ENCODE measurements around the gene ZNF17.
"Not testable (repeated sequence)": the region's sequence is repeated elsewhere in the genome, so short reads cannot be mapped to it uniquely, and the experiment has no call there.

The ZNF17 gene

GRCh38 chr19:57410877-57411671 lies at the start of gene ZNF17:
Gene ZNF17, plus strand, starts transcription at chr19:57411161. Its CDS starts 2,455 bp downstream, at chr19:57413616.
- peak; percentile 88 for DNase-seq

- no peak for DNase-seq
Measured at GRCh38 chr19:57362419-57362818, 48.5 kb upstream of the ZNF17 start.

GRCh38 chr19:57362997-57363687 lies 47.8 kb upstream of the ZNF17 start, which contains the start of the genes TRAPPC2B and ZNF547:
Gene TRAPPC2B, plus strand, starts transcription at chr19:57363551. Its CDS starts 1,283 bp downstream, at chr19:57364834.
Gene ZNF547, plus strand, starts transcription at chr19:57363551. Its CDS starts 5,005 bp downstream, at chr19:57368556.
- DNase-seq = peak; percentile 95

- no peak for DNase-seq
Measured at GRCh38 chr19:57363688-57364181, 47.2 kb upstream of the ZNF17 start.

- DNase-seq = no peak
Measured at GRCh38 chr19:57366776-57367175, 44.2 kb upstream of the ZNF17 start.

- DNase-seq = no peak
Measured at GRCh38 chr19:57374179-57374578, 36.8 kb upstream of the ZNF17 start.

- not testable (repeated sequence) for DNase-seq
Measured at GRCh38 chr19:57374647-57375046, 36.3 kb upstream of the ZNF17 start.

GRCh38 chr19:57376151-57376550 lies 34.8 kb upstream of the ZNF17 start:
- DNase-seq = no peak

GRCh38 chr19:57377498-57378146 lies 33.3 kb upstream of the ZNF17 start:
- DNase-seq = no peak

- no peak for DNase-seq
Measured at GRCh38 chr19:57380923-57381322, 30.0 kb upstream of the ZNF17 start.

GRCh38 chr19:57382806-57383488 lies 28.0 kb upstream of the ZNF17 start:
- no peak for DNase-seq

GRCh38 chr19:57389194-57389729 lies 21.7 kb upstream of the ZNF17 start:
- DNase-seq = no peak

- peak; percentile 95 for DNase-seq
Measured at GRCh38 chr19:57389730-57390598, 21.0 kb upstream of the ZNF17 start, which contains the start of gene ZNF548. Gene ZNF548, plus strand, starts transcription at chr19:57389854. Its CDS starts 246 bp downstream, at chr19:57390100.

- no peak for DNase-seq
Measured at GRCh38 chr19:57395710-57396109, 15.3 kb upstream of the ZNF17 start.

- DNase-seq = no peak
Measured at GRCh38 chr19:57398868-57399267, 12.1 kb upstream of the ZNF17 start.

- no peak for DNase-seq
Measured at GRCh38 chr19:57403737-57404563, 7.0 kb upstream of the ZNF17 start.

- DNase-seq = peak; percentile 50
Measured at GRCh38 chr19:57406516-57407123, 4.3 kb upstream of the ZNF17 start.

- DNase-seq = no peak
Measured at GRCh38 chr19:57419439-57419838, 8.5 kb downstream of the ZNF17 start.

- no peak for DNase-seq
Measured at GRCh38 chr19:57421037-57421436, 10.1 kb downstream of the ZNF17 start.
